Keratinocyte (primary cell): ENCODE measurements around the gene CT55. TPM values are rescaled to one million over a fixed set of nuclear protein-coding genes. Genes with fewer than 3 reads are reported as not detected.

ENCODE experiments used
- DNase-seq: peaks from one replicate; pipeline ENCODE4 v3.0.0-alpha.2; 2011; ENCODE audit warnings: low read depth, missing footprints, low spot score
- FAIRE-seq: peaks from 2 replicates; lab custom pipeline; 2011; peaks lifted over from hg19 to GRCh38; lab: Jason Lieb, UNC
- H2AFZ ChIP-seq: 2 replicates; pipeline ENCODE4 v1.6.0; 2012; ENCODE audit warnings: low read length, control low read depth, inconsistent platforms; ENCODE audit not compliant: control insufficient read depth
- H3K27ac ChIP-seq: 2 replicates; pipeline ENCODE4 v1.5.1; 2011; ENCODE audit warnings: low read length; ENCODE audit not compliant: control insufficient read depth, insufficient read depth
- H3K27me3 ChIP-seq: 3 replicates; pipeline ENCODE4 v1.6.0; 2011; ENCODE audit warnings: low read length; ENCODE audit not compliant: control insufficient read depth, insufficient read depth; ENCODE audit errors: extremely low read depth
- H3K36me3 ChIP-seq, 2 experiments: 2 replicates in 1 of 2; 3 replicates in 1 of 2; pipeline ENCODE4 v1.5.1; 2011; ENCODE audit warnings: low read length in 2 of 2, mild to moderate bottlenecking in 1 of 2; ENCODE audit not compliant: control insufficient read depth in 2 of 2, insufficient read depth in 2 of 2; ENCODE audit errors: extremely low read depth in 1 of 2
- H3K4me1 ChIP-seq: 3 replicates; pipeline ENCODE4 v1.5.1; 2011; ENCODE audit warnings: low read length; ENCODE audit not compliant: control insufficient read depth, insufficient read depth; ENCODE audit errors: extremely low read depth
- H3K4me2 ChIP-seq: 3 replicates; pipeline ENCODE4 v1.6.0; 2011; ENCODE audit warnings: low read depth, low read length; ENCODE audit not compliant: control insufficient read depth, insufficient read depth; ENCODE audit errors: extremely low read depth
- H3K4me3 ChIP-seq, 3 experiments: fragments of 200-600 bp in 1 of 3; sonication (generic) in 1 of 3; 2 replicates in 2 of 3; 3 replicates in 1 of 3; pipeline ENCODE4 v1.5.1; 2011 to 2016; ENCODE audit warnings: low read length in 3 of 3, mild to moderate bottlenecking in 3 of 3, control low read depth in 2 of 3, inconsistent platforms in 1 of 3, low read depth in 1 of 3, mixed read lengths in 1 of 3, mixed run types in 1 of 3, moderate library complexity in 1 of 3; ENCODE audit not compliant: control insufficient read depth in 2 of 3, insufficient read depth in 2 of 3; ENCODE audit errors: extremely low read depth in 1 of 3
- H3K79me2 ChIP-seq: 2 replicates; pipeline ENCODE4 v1.6.0; 2012; ENCODE audit warnings: low read length; ENCODE audit not compliant: control insufficient read depth, insufficient read depth
- H3K9ac ChIP-seq: 3 replicates; pipeline ENCODE4 v1.6.0; 2011; ENCODE audit warnings: low read length; ENCODE audit not compliant: control insufficient read depth, insufficient read depth; ENCODE audit errors: extremely low read depth
- H3K9me1 ChIP-seq: 3 replicates; pipeline ENCODE4 v1.6.0; 2011; ENCODE audit warnings: low read length; ENCODE audit not compliant: control insufficient read depth, insufficient read depth; ENCODE audit errors: extremely low read depth
- H3K9me3 ChIP-seq: 2 replicates; pipeline ENCODE4 v1.5.1; 2012; ENCODE audit warnings: low read depth, low read length; ENCODE audit not compliant: control insufficient read depth
- H4K20me1 ChIP-seq: 3 replicates; pipeline ENCODE4 v1.6.0; 2011; ENCODE audit warnings: low read length; ENCODE audit not compliant: control insufficient read depth, insufficient read depth; ENCODE audit errors: extremely low read depth
- CTCF ChIP-seq, 3 experiments: IDR thresholded peaks in 1 of 3; conservative IDR thresholded peaks in 1 of 3; optimal IDR thresholded peaks in 1 of 3; 2 replicates in 2 of 3; 3 replicates in 1 of 3; pipeline versions ENCODE3 to v1.5.1; 2011; ENCODE audit warnings: low read length in 3 of 3, mild to moderate bottlenecking in 3 of 3, moderate library complexity in 2 of 3, control low read depth in 1 of 3, inconsistent platforms in 1 of 3; ENCODE audit not compliant: insufficient read depth in 2 of 3; ENCODE audit errors: extremely low read depth in 1 of 3
- EZH2 ChIP-seq: IDR thresholded peaks from one replicate; pipeline ENCODE4 v1.6.1; 2012; ENCODE audit warnings: inconsistent platforms, mild to moderate bottlenecking, low read length, moderate library complexity
- dilution Hi-C: fragments of 300-500 bp; cut with MboI; formaldehyde crosslinking; loops from one replicate; pipeline ENCODE4 v1.7.0; 2020; ENCODE audit warnings: low sequenced_read_pairs; ENCODE audit not compliant: extremely low pct_ligation_motif_present
- polyA plus RNA-seq, 5 experiments: library from polyadenylated mRNA; depleted of rRNA in 3 of 5; stranded (reverse) in 3 of 5; stranded (forward) in 1 of 5; unstranded in 1 of 5; fragments of >200 nt; gene quantifications; 1 replicate in 1 of 5; 2 replicates in 3 of 5; 3 replicates in 1 of 5; pipeline versions ENCODE4 v1.2.1 to v1.2.3, GENCODE V29; 2011 to 2012; ENCODE audit warnings: missing spikeins in 2 of 5, low read depth in 1 of 5, low replicate concordance in 1 of 5

CT55 gene
- polyA plus RNA-seq, 1 donor (not counting 4 experiments of a cell fraction or from before 2014, with no cell fraction given), result not detected

- no peaks in the 10 kb centered on the region for H3K4me1 ChIP-seq
- no peaks in the 10 kb centered on the region for H3K27me3 ChIP-seq
- H3K27ac ChIP-seq, result no peak overlapping the region
- dilution Hi-C loops, result no loop called here
- no peaks in the 10 kb centered on the region for H3K36me3 ChIP-seq
- no peak for FAIRE-seq
- no peak overlapping the region for H2AFZ ChIP-seq
- H3K9ac ChIP-seq, result no peak overlapping the region
- H3K9me1 ChIP-seq, result no peaks in the 10 kb centered on the region
- H3K9me3 ChIP-seq, result no peaks in the 10 kb centered on the region
- DNase-seq, result no peak
- H3K4me3 ChIP-seq, result no peak overlapping the region
- H4K20me1 ChIP-seq, result no peaks in the 10 kb centered on the region
- no peak overlapping the region for H3K4me2 ChIP-seq
- TF ChIP-seq CTCF (optimal IDR thresholded peaks at IDR 0.05 in 1 of 3, IDR thresholded peaks at IDR 0.05 in 1 of 3, conservative IDR thresholded peaks at IDR 0.05 in 1 of 3; ENCODE audit: extremely low read depth in 1 of 3, insufficient read depth in 2 of 3, low read length in 3 of 3) (no peak), EZH2 (no peak)
- no peaks in the 10 kb centered on the region for H3K79me2 ChIP-seq
Measured at GRCh38 chrX:135194684-135195083, 23.5 kb upstream of the CT55 start.

GRCh38 chrX:135193740-135194139 lies 22.5 kb upstream of the CT55 start:
- H3K9me1 ChIP-seq, result no peaks in the 10 kb centered on the region
- no peaks in the 10 kb centered on the region for H3K4me1 ChIP-seq
- no peak overlapping the region for H3K27ac ChIP-seq
- no peaks in the 10 kb centered on the region for H3K9me3 ChIP-seq
- dilution Hi-C loops, result no loop called here
- H3K79me2 ChIP-seq, result no peaks in the 10 kb centered on the region
- H3K4me3 ChIP-seq, result no peak overlapping the region
- no peak overlapping the region for H2AFZ ChIP-seq
- no peak overlapping the region for H3K4me2 ChIP-seq
- no peak overlapping the region for H3K9ac ChIP-seq
- TF ChIP-seq EZH2 (no peak), CTCF (optimal IDR thresholded peaks at IDR 0.05 in 1 of 3, IDR thresholded peaks at IDR 0.05 in 1 of 3, conservative IDR thresholded peaks at IDR 0.05 in 1 of 3; ENCODE audit: extremely low read depth in 1 of 3, insufficient read depth in 2 of 3, low read length in 3 of 3) (no peak)
- no peaks in the 10 kb centered on the region for H4K20me1 ChIP-seq
- DNase-seq (no peak), FAIRE-seq (no peak)
- H3K36me3 ChIP-seq, result no peaks in the 10 kb centered on the region
- H3K27me3 ChIP-seq, result no peaks in the 10 kb centered on the region
